Measurements from ENCODE around the gene SDF4. TPM values are rescaled to one million over a fixed set of nuclear protein-coding genes. Genes with fewer than 3 reads are reported as not detected.

Gene SDF4
- total and polyA plus RNA-seq, 2 of the 13 experiments (the other 11 are each of a cell fraction or from before 2014, with no cell fraction given): 80.8 to 107 TPM

DNA sequence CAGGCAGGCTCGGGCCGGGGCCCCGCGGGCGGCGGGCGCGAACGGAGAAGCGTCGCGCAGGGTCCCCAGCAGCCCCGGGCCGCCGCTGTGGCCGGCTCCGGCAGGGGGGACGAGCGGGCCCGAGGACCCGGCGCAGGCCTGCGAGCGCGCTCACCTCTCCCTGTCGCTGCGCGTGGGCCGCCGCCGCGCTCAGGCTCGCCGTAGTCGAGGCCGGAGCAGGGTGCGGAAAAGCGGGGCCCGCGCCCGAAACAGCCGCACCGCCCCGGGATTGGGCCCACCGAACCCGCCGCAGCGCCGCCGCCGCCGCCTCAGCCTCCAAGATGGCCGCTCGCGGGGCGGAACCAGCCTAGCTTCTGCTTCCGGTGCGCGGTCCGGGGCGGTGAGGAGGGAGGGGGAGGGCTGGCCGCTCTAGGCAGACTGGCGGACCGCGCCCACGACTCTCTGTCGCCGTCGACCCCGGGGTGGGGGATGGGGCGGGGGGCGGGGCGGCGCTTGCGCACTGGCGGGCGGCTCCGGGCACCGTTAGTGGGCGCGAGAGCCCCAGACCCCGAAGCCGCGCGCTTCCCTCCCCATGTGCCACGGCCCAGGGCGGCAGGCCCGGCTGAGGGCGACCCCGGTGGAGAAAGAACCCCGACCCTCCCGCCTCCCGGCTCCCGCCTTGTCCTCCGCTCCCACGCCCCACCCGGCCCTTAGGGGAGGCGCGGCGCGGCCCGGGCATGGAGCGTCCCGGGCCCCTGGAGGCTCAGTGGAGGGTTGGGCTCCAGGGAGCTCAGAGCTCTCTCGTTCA lies 41.9 kb upstream of the SDF4 start, which contains the start of gene UBE2J2 (continued):
- TF ChIP-seq, protein P1, sequence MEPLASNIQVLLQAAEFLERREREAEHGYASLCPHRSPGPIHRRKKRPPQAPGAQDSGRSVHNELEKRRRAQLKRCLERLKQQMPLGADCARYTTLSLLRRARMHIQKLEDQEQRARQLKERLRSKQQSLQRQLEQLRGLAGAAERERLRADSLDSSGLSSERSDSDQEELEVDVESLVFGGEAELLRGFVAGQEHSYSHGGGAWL (CRISPR knock-in tag; IDR thresholded peaks at IDR 0.05): peak; percentile 27; the same call in 1 of the 2 replicates
- TF ChIP-seq ZNF232 (CRISPR knock-in tag; IDR thresholded peaks at IDR 0.05; ENCODE audit: borderline replicate concordance) (no peak), ZNF660 (CRISPR knock-in tag; IDR thresholded peaks at IDR 0.05; ENCODE audit: borderline replicate concordance, low read depth) (no peak), ZNF674 (CRISPR knock-in tag; IDR thresholded peaks at IDR 0.05; ENCODE audit: low read depth) (0 out of 2 replicates have a peak, but pooled peaks have one; percentile 65), FOXJ3 (CRISPR knock-in tag; IDR thresholded peaks at IDR 0.05; ENCODE audit: borderline replicate concordance) (no peak), HOXA9 (CRISPR knock-in tag; IDR thresholded peaks at IDR 0.05; ENCODE audit: borderline replicate concordance) (0 out of 2 replicates have a peak, but pooled peaks have one; percentile 71), SMAD1 (CRISPR knock-in tag; IDR thresholded peaks at IDR 0.05; ENCODE audit: borderline replicate concordance, low read depth) (peak; percentile 53; the same call in 1 of the 2 replicates), MTF2 (CRISPR knock-in tag; IDR thresholded peaks at IDR 0.05; ENCODE audit: borderline replicate concordance) (no peak), GATAD1 (CRISPR knock-in tag; IDR thresholded peaks at IDR 0.05) (peak; percentile 88), KLF6 (CRISPR knock-in tag; IDR thresholded peaks at IDR 0.05) (peak; percentile 83; the same call in 1 of the 2 replicates), HOXD1 (CRISPR knock-in tag; IDR thresholded peaks at IDR 0.05) (peak; percentile 24; the same call in 1 of the 2 replicates), ZNF251 (CRISPR knock-in tag; IDR thresholded peaks at IDR 0.05) (no peak), RFX1 (IDR thresholded peaks at IDR 0.05) (no peak), NR3C1 (CRISPR knock-in tag; IDR thresholded peaks at IDR 0.05) (no peak), SIX4 (CRISPR knock-in tag; IDR thresholded peaks at IDR 0.05) (no peak), MXI1 (IDR thresholded peaks at IDR 0.05; ENCODE audit: borderline replicate concordance, low read depth, low read length) (peak; percentile 56; the same call in 1 of the 3 replicates), RARA (CRISPR knock-in tag; IDR thresholded peaks at IDR 0.05) (no peak; the same call in none of the 2 replicates), NFYB (CRISPR knock-in tag; IDR thresholded peaks at IDR 0.05) (0 out of 2 replicates have a peak, but pooled peaks have one; percentile 15), ZNF567 (CRISPR knock-in tag; IDR thresholded peaks at IDR 0.05; ENCODE audit: borderline replicate concordance) (no peak), ZKSCAN5 (CRISPR knock-in tag; IDR thresholded peaks at IDR 0.05) (no peak)
- TF ChIP-seq, protein P2, sequence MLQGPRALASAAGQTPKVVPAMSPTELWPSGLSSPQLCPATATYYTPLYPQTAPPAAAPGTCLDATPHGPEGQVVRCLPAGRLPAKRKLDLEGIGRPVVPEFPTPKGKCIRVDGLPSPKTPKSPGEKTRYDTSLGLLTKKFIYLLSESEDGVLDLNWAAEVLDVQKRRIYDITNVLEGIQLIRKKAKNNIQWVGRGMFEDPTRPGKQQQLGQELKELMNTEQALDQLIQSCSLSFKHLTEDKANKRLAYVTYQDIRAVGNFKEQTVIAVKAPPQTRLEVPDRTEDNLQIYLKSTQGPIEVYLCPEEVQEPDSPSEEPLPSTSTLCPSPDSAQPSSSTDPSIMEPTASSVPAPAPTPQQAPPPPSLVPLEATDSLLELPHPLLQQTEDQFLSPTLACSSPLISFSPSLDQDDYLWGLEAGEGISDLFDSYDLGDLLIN (CRISPR knock-in tag; IDR thresholded peaks at IDR 0.05; ENCODE audit: borderline replicate concordance): no peak
- TF ChIP-seq, protein P3, sequence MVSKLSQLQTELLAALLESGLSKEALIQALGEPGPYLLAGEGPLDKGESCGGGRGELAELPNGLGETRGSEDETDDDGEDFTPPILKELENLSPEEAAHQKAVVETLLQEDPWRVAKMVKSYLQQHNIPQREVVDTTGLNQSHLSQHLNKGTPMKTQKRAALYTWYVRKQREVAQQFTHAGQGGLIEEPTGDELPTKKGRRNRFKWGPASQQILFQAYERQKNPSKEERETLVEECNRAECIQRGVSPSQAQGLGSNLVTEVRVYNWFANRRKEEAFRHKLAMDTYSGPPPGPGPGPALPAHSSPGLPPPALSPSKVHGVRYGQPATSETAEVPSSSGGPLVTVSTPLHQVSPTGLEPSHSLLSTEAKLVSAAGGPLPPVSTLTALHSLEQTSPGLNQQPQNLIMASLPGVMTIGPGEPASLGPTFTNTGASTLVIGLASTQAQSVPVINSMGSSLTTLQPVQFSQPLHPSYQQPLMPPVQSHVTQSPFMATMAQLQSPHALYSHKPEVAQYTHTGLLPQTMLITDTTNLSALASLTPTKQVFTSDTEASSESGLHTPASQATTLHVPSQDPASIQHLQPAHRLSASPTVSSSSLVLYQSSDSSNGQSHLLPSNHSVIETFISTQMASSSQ (IDR thresholded peaks at IDR 0.05; ENCODE audit: low read depth): no peak
- TF ChIP-seq, protein P3 (CRISPR knock-in tag; IDR thresholded peaks at IDR 0.05; ENCODE audit: borderline replicate concordance): no peak
- TF ChIP-seq, protein P4, sequence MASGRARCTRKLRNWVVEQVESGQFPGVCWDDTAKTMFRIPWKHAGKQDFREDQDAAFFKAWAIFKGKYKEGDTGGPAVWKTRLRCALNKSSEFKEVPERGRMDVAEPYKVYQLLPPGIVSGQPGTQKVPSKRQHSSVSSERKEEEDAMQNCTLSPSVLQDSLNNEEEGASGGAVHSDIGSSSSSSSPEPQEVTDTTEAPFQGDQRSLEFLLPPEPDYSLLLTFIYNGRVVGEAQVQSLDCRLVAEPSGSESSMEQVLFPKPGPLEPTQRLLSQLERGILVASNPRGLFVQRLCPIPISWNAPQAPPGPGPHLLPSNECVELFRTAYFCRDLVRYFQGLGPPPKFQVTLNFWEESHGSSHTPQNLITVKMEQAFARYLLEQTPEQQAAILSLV (CRISPR knock-in tag; IDR thresholded peaks at IDR 0.05; ENCODE audit: borderline replicate concordance): no peak; the same call in 1 of the 2 replicates
